HEK293 (cell line): ENCODE measurements around the gene KCTD12.

Experiments used
- CTCF ChIA-PET: fragments of 350-600 bp; formaldehyde crosslinking; extraction: SDS; loops from one replicate; lab custom pipeline; 2021; ENCODE audit warnings: antibody characterized with exemption; lab: Yijun Ruan, JAX
- POLR2A ChIA-PET: fragments of 300-600 bp; formaldehyde crosslinking; extraction: SDS; loops from one replicate; lab custom pipeline; 2020; ENCODE audit warnings: antibody characterized with exemption, inconsistent platforms; lab: Yijun Ruan, JAX
- H3K27ac ChIP-seq: fragments of 200-500 bp; sonication (Bioruptor generic); 2 replicates; pipeline ENCODE4 v1.5.1; 2014; ENCODE audit warnings: low read depth, low read length, control low read depth, inconsistent platforms; ENCODE audit errors: extremely low read depth
- H3K36me3 ChIP-seq, 2 experiments: fragments of 200-500 bp in 1 of 2; sonication (Bioruptor generic) in 1 of 2; 1 replicate in 1 of 2; 2 replicates in 1 of 2; pipeline ENCODE4 v1.5.1; 2014 to 2017; ENCODE audit warnings: inconsistent platforms in 2 of 2, low read length in 2 of 2; ENCODE audit not compliant: control insufficient read depth in 2 of 2, insufficient read depth in 1 of 2
- H3K4me1 ChIP-seq: fragments of 200-500 bp; sonication (Bioruptor generic); 2 replicates; pipeline ENCODE4 v1.5.1; 2014; ENCODE audit warnings: mild to moderate bottlenecking, low read length, inconsistent platforms; ENCODE audit not compliant: control insufficient read depth, insufficient read depth
- H3K4me3 ChIP-seq: 2 replicates; pipeline ENCODE4 v1.5.1; 2011; ENCODE audit warnings: low read depth, mild to moderate bottlenecking, control low read depth, low read length, moderate library complexity
- H3K9me3 ChIP-seq: fragments of 200-500 bp; sonication (Bioruptor generic); 2 replicates; pipeline ENCODE4 v1.5.1; 2014; ENCODE audit warnings: low read depth, low read length, inconsistent platforms; ENCODE audit not compliant: control insufficient read depth, insufficient read depth
- FEZF1 ChIP-seq: fragments of 450-650 bp; formaldehyde crosslinking; IDR thresholded peaks from 2 replicates; pipeline ENCODE4 v1.5.1; 2016; ENCODE audit warnings: missing biosample characterization, missing genetic modification characterization
- GLI4 ChIP-seq: fragments of 450-650 bp; formaldehyde crosslinking; IDR thresholded peaks from 2 replicates; pipeline ENCODE4 v1.5.1; 2016; ENCODE audit warnings: missing biosample characterization, missing genetic modification characterization
- GLIS1 ChIP-seq: fragments of 450-650 bp; formaldehyde crosslinking; IDR thresholded peaks from 2 replicates; pipeline ENCODE4 v1.5.1; 2016; ENCODE audit warnings: missing biosample characterization, missing genetic modification characterization
- KLF17 ChIP-seq: fragments of 450-650 bp; formaldehyde crosslinking; IDR thresholded peaks from 2 replicates; pipeline ENCODE4 v1.5.1; 2016; ENCODE audit warnings: missing biosample characterization, missing genetic modification characterization
- MYNN ChIP-seq: fragments of 450-650 bp; formaldehyde crosslinking; IDR thresholded peaks from 2 replicates; pipeline ENCODE4 v1.5.1; 2016; ENCODE audit warnings: missing biosample characterization, missing genetic modification characterization, borderline replicate concordance
- REPIN1 ChIP-seq: fragments of 450-650 bp; formaldehyde crosslinking; IDR thresholded peaks from 2 replicates; pipeline ENCODE4 v1.5.1; 2017; ENCODE audit warnings: missing biosample characterization, missing genetic modification characterization, low read depth
- ZBTB8A ChIP-seq: fragments of 450-650 bp; formaldehyde crosslinking; IDR thresholded peaks from 2 replicates; pipeline ENCODE4 v1.5.1; 2016; ENCODE audit warnings: missing biosample characterization, missing genetic modification characterization
- ZFHX2 ChIP-seq: fragments of 450-650 bp; formaldehyde crosslinking; conservative IDR thresholded peaks from 2 replicates; pipeline ENCODE4 v1.5.1; 2016; ENCODE audit warnings: missing biosample characterization, missing genetic modification characterization
- ZFP69B ChIP-seq: fragments of 450-650 bp; formaldehyde crosslinking; IDR thresholded peaks from 2 replicates; pipeline ENCODE4 v1.5.1; 2016; ENCODE audit warnings: missing biosample characterization, missing genetic modification characterization
- ZIC2 ChIP-seq: fragments of 450-650 bp; formaldehyde crosslinking; IDR thresholded peaks from 2 replicates; pipeline ENCODE4 v1.5.1; 2016; ENCODE audit warnings: missing biosample characterization, missing genetic modification characterization
- ZNF148 ChIP-seq: fragments of 450-650 bp; formaldehyde crosslinking; IDR thresholded peaks from 2 replicates; pipeline ENCODE4 v1.5.0; 2017; ENCODE audit warnings: missing biosample characterization, missing genetic modification characterization, borderline replicate concordance
- ZNF266 ChIP-seq: fragments of 450-650 bp; formaldehyde crosslinking; IDR thresholded peaks from 2 replicates; pipeline ENCODE4 v1.5.1; 2016; ENCODE audit warnings: missing biosample characterization, missing genetic modification characterization, low read depth
- ZNF274 ChIP-seq, 2 experiments: fragments of 200-500 bp in 1 of 2; fragments of 450-650 bp in 1 of 2; sonication (Bioruptor generic) in 1 of 2; formaldehyde crosslinking in 1 of 2; IDR thresholded peaks; 2 replicates each; pipeline versions ENCODE4 v1.5.1 to v1.6.1; 2014 to 2016; ENCODE audit warnings: borderline replicate concordance in 1 of 2, inconsistent platforms in 1 of 2, low read length in 1 of 2, missing biosample characterization in 1 of 2, missing genetic modification characterization in 1 of 2
- ZNF350 ChIP-seq: fragments of 450-650 bp; formaldehyde crosslinking; IDR thresholded peaks from 2 replicates; pipeline ENCODE4 v1.5.0; 2017; ENCODE audit warnings: missing biosample characterization, mild to moderate bottlenecking, missing genetic modification characterization
- ZNF366 ChIP-seq: fragments of 450-650 bp; formaldehyde crosslinking; conservative IDR thresholded peaks from 2 replicates; pipeline ENCODE4 v1.5.1; 2016; ENCODE audit warnings: missing biosample characterization, missing genetic modification characterization
- ZNF404 ChIP-seq: fragments of 450-650 bp; formaldehyde crosslinking; IDR thresholded peaks from 2 replicates; pipeline ENCODE4 v1.5.1; 2017; ENCODE audit warnings: missing biosample characterization, missing genetic modification characterization
- ZNF529 ChIP-seq: fragments of 450-650 bp; formaldehyde crosslinking; IDR thresholded peaks from 2 replicates; pipeline ENCODE4 v1.5.1; 2017; ENCODE audit warnings: missing genetic modification characterization, missing biosample characterization; ENCODE audit not compliant: insufficient replicate concordance
- ZNF555 ChIP-seq: fragments of 450-650 bp; formaldehyde crosslinking; conservative IDR thresholded peaks from 2 replicates; pipeline ENCODE4 v1.5.1; 2017; ENCODE audit warnings: missing biosample characterization, mild to moderate bottlenecking, missing genetic modification characterization, inconsistent platforms
- ZNF558 ChIP-seq: fragments of 450-650 bp; formaldehyde crosslinking; IDR thresholded peaks from 2 replicates; pipeline ENCODE4 v1.5.1; 2016; ENCODE audit warnings: missing biosample characterization, missing genetic modification characterization
- ZNF560 ChIP-seq: fragments of 450-650 bp; formaldehyde crosslinking; IDR thresholded peaks from 2 replicates; pipeline ENCODE4 v1.5.1; 2017; ENCODE audit warnings: missing biosample characterization, missing genetic modification characterization, borderline replicate concordance
- ZNF658 ChIP-seq: fragments of 450-650 bp; formaldehyde crosslinking; IDR thresholded peaks from 2 replicates; pipeline ENCODE4; 2016; ENCODE audit warnings: missing biosample characterization, missing genetic modification characterization
- ZNF670 ChIP-seq: fragments of 450-650 bp; formaldehyde crosslinking; IDR thresholded peaks from 2 replicates; pipeline ENCODE4 v1.5.1; 2016; ENCODE audit warnings: missing biosample characterization, missing genetic modification characterization, low read depth
- ZNF701 ChIP-seq: fragments of 450-650 bp; formaldehyde crosslinking; IDR thresholded peaks from 2 replicates; pipeline ENCODE4 v1.5.1; 2016; ENCODE audit warnings: missing biosample characterization, missing genetic modification characterization
- ZNF776 ChIP-seq: fragments of 450-650 bp; formaldehyde crosslinking; IDR thresholded peaks from 2 replicates; pipeline ENCODE4 v1.5.0; 2017; ENCODE audit warnings: missing biosample characterization, missing genetic modification characterization, borderline replicate concordance
- ZSCAN16 ChIP-seq: fragments of 450-650 bp; formaldehyde crosslinking; IDR thresholded peaks from 2 replicates; pipeline ENCODE4 v1.5.1; 2016; ENCODE audit warnings: missing biosample characterization, missing genetic modification characterization

The KCTD12 gene

GRCh38 chr13:76865109-76865508, 21.1 kb downstream of the KCTD12 start (continued):
- TF ChIP-seq ZNF560 (tag by site-specific recombination) (no peak), ZNF558 (tag by site-specific recombination) (no peak), ZNF404 (tag by site-specific recombination) (no peak), ZNF350 (tag by site-specific recombination) (no peak), ZFP69B (no peak), ZNF555 (tag by site-specific recombination) (no peak), ZBTB8A (tag by site-specific recombination) (no peak), ZFHX2 (tag by site-specific recombination) (no peak)

- no peak overlapping the region for H3K4me3 ChIP-seq
- CTCF ChIA-PET: no interaction called here
- H3K36me3 ChIP-seq: no peaks in the 10 kb centered on the region
- H3K9me3 ChIP-seq: no peaks in the 10 kb centered on the region
- TF ChIP-seq ZNF670 (tag by site-specific recombination) (no peak), ZNF776 (tag by site-specific recombination) (no peak), ZNF274 (IDR thresholded peaks at IDR 0.05; ENCODE audit: low read length) (no peak), ZNF274 (tag by site-specific recombination; IDR thresholded peaks at IDR 0.05; ENCODE audit: borderline replicate concordance) (no peak), ZNF658 (tag by site-specific recombination) (no peak), REPIN1 (tag by site-specific recombination) (no peak), ZNF148 (tag by site-specific recombination) (no peak), ZNF529 (tag by site-specific recombination) (no peak), ZNF366 (tag by site-specific recombination) (no peak), MYNN (tag by site-specific recombination) (no peak), FEZF1 (tag by site-specific recombination) (no peak), ZNF266 (tag by site-specific recombination) (no peak), ZNF701 (tag by site-specific recombination) (no peak), KLF17 (tag by site-specific recombination) (no peak), GLIS1 (tag by site-specific recombination) (no peak), ZSCAN16 (tag by site-specific recombination) (no peak), ZIC2 (tag by site-specific recombination) (no peak), GLI4 (tag by site-specific recombination) (no peak)
- H3K27ac ChIP-seq: no peak overlapping the region
- POLR2A ChIA-PET: no interaction called here
- H3K4me1 ChIP-seq: no peaks in the 10 kb centered on the region
Observed at GRCh38 chr13:76864259-76864658, 21.9 kb downstream of the KCTD12 start.
